Left kidney (tissue), 8 donors: Measurements from ENCODE around the gene KCTD8. TPM values are rescaled to one million over a fixed set of nuclear protein-coding genes. Genes with fewer than 3 reads are reported as not detected.

Experiments used
- DNase-seq: peaks from one replicate; pipeline ENCODE4 v3.0.0-alpha.2; 2013
- long read RNA-seq, 8 donors: transcript quantifications; one replicate each; lab custom pipeline, GENCODE V29; 2026
- polyA plus RNA-seq: library from polyadenylated mRNA; unstranded; fragments of 120-200 nt; gene quantifications from one replicate; pipeline ENCODE4 v1.2.1, GENCODE V29; 2013; ENCODE audit not compliant: insufficient read length

Gene KCTD8
- 4.0 TPM for polyA plus RNA-seq
- long read RNA-seq, donor 1: 0 reads
- long read RNA-seq, donor 2: 0 reads
- long read RNA-seq, donor 3: 0 reads
- long read RNA-seq, donor 4: 0 reads
- long read RNA-seq, donor 5: 0 reads
- long read RNA-seq, donor 6: 0 reads
- long read RNA-seq, donor 7: 0 reads
- long read RNA-seq, donor 8: 0 reads

GRCh38 chr4:44448521-44449461 lies at the start of gene KCTD8:
Gene KCTD8, minus strand, starts transcription at chr4:44448809.
- peak; percentile 85 for DNase-seq

- no peak for DNase-seq
Measured at GRCh38 chr4:44494810-44495701, 46.4 kb upstream of the KCTD8 start.

GRCh38 chr4:44493924-44494323 lies 45.3 kb upstream of the KCTD8 start:
- DNase-seq: no peak

DNA sequence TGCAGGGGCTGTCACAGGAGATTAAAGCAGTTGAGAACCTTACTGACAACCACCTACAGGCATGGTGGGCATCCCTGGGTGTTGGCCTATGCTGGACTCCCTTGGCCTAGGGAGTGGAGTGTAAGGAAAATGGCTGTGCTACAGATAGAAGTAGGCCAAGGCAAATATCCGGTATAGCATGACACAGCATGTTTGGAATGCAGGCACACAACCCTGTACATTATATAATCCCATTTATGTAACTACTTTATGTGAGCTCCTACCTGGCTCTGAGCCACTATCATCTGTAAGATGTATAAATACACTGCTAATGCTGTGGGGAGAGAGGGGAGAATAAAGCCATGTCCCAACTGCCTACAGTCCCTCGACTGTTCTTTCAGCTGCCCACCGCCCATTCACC lies 38.7 kb upstream of the KCTD8 start:
- DNase-seq: no peak

DNA sequence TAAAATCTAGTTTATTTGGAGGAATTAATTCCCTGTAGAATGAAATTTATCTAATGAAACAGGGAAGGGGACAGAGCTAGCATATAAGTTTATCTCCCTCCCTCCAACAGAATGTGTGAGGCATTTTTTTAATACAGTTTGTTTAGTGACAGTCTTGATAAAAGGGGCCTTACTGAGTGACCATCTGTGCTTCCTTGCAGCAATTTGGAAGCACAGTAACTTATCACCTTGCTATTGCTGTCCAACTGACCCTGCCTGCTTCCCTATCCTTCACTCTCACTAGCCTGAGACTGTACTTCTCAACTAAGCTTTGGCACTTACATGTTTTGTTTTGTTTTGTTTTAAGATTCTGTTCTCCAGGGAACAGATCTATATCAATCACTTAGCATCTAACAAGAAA lies 31.1 kb upstream of the KCTD8 start:
- DNase-seq: no peak

DNA sequence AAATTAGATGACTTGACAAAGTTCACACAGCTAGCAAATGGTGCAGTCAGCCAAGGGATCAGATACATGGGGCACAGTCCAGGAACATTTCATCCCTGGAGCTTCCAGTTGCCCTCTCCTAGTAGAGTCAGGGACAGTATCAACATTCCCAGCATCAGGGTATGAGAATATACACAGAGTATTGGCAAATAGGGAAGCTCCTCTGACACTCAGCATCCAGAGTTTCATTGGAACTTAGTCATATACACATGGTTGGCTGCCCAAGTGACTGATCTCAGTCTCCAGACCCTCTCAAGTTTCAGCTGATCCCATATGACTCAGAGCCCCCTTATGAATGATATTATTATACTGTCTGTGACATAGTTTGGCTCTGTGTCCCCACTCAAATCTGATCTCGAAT lies 13.7 kb upstream of the KCTD8 start:
- DNase-seq: no peak

- peak; percentile 25 for DNase-seq
Measured at GRCh38 chr4:44447563-44448504, 775 bp downstream of the KCTD8 start.

DNA sequence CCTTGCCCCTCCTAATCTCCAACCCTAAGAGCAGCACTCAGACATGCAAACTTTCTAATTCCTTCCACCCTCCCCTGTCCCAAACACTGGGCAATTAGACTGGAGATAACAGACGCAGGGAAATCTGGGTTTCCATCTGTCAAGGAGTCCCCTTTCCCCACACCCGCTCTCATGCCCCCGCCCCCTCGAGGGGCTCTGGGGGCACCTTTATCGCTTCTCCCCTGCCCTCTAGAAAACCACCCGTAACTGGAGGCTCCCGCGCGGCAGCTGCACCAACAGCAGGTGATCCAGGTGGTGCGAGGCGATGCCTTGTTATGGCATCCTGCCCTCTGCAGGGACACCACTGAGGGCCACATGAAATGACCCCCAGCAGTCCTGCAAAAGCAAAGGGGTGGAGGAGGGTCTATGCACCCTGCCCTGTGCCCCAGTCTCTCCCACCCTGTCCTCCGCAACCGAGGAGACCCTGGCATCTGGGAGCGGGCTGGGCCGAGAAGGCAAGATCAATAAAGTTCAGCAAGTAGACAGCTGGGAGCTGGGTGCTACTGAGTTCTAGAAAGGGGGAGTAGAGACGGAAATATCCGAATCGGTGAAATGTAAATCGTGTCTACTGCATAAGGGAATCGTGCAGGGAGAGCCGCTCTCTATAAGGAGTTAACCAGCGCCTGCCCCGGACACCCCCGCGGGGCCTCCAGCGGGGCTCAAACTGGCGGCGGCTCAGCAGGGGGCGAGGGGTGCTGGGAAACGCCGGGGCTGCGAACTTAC lies 1.6 kb downstream of the KCTD8 start:
- DNase-seq: no peak

DNA sequence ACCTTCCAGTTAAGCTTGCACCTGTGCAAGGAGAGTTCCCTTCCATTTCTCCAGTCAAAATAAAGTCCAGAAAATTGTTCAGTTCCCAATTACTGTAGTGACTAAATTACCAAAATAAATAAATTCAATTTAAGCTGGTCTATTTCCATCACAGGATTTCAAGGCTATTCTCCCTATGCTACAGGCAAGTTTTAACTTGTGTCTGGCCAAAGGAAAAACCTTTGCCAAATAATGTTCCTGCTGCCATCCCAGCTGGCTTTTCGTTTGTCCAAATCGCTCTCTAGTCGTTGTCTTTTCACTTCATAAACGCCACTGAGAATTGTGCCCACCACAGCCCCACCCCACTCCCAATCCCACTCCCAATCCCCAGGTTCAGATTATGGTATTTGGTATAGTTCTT lies 2.4 kb downstream of the KCTD8 start:
- no peak for DNase-seq

- no peak for DNase-seq
Measured at GRCh38 chr4:44438687-44439086, 9.9 kb downstream of the KCTD8 start.

GRCh38 chr4:44434247-44434646 lies 14.4 kb downstream of the KCTD8 start:
- no peak for DNase-seq

DNA sequence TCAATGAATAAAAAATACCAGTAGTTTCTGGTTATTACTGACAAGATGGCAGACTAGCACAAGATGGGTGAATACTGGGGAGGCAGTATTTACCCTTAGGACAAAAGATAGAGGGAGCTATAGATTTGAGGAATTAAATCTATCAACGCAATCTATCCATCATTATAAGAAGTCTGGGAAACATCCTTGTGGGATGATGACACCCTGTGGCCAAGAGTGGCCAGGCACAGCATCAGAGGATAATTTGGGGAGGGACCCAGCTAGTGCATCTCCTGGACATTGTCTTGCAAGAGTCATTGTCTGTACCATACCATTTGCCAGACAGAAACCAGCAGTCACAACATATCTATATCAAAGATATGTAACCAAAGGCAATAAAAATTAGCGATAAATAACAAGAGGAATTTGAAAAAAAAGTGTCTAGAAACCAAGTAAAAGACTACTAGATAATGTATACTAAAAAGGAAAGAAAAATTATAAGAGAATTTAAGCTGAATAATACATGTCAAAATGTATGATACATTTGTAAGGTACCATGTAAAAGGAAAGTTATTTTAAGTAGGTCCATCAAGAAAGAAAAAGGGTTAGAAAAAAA lies 22.9 kb downstream of the KCTD8 start:
- no peak for DNase-seq

- no peak for DNase-seq
Measured at GRCh38 chr4:44422912-44423311, 25.7 kb downstream of the KCTD8 start.

DNA sequence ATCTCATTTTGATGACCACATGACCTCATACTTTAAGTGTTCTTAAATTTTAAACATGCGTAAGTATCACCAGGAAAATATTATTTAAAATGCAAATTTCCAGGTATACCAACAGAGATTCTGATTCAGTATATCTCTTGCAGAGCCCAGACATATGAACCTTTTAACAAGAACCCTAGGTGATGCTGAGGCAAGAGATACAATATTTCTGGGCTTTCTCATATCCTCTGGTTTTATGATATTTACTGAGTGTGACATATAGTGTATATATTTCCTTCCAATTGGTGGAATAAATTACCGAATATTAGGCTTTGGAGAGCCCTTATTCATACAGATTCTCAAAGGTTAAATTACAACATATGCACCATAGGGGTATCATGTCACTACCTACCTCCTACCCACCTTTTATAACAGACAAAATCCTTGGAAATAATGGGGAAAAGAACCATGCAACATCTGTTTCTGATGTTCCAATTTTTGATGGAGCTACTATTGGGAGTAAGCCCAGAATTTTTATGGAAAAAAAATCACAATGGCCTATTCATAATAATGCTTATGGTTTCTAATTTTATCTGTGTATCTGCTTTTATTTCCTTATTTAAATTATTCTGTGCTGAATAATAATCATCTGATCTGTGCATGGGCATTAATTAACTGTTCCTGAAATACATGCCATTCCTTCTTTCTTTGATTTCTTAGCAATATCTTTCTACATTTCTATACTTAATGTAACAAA lies 27.1 kb downstream of the KCTD8 start:
- no peak for DNase-seq

DNA sequence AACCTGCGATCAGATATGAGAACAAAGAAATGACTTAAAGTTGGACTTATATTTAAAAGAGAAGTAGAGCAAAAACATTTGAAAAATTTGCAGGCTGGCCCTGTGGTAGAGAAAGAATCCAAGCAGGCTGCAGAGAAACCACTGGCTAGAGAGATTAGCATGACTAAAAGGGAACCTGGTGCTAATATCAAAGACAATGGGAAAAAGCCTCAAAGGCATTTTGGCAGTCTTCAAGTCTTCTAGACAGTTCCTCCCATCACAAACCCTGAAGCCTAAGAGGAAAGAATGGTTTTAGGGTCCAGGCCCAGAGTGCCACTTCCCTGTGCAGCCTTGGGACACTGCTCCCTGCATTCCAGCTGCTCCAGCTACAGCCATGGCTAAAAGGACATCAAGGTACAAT lies 33.4 kb downstream of the KCTD8 start:
- DNase-seq: no peak

- no peak for DNase-seq
Measured at GRCh38 chr4:44368413-44369167, 80.0 kb downstream of the KCTD8 start.

GRCh38 chr4:44354172-44354571 lies 94.4 kb downstream of the KCTD8 start:
- DNase-seq: no peak

- no peak for DNase-seq
Measured at GRCh38 chr4:44351069-44351468, 97.5 kb downstream of the KCTD8 start.

GRCh38 chr4:44342800-44343199 lies 105.8 kb downstream of the KCTD8 start:
- DNase-seq: no peak
